HG03378 (cell line): ENCODE results near the gene DLL4.

ENCODE experiments used
- ATAC-seq: cut with Tn5 transposase; IDR thresholded peaks from one replicate; pipeline ENCODE4 v1.9.1; 2021; ENCODE audit warnings: mild to moderate bottlenecking, moderate library complexity; ENCODE audit not compliant: unreplicated experiment

Gene DLL4

DNA sequence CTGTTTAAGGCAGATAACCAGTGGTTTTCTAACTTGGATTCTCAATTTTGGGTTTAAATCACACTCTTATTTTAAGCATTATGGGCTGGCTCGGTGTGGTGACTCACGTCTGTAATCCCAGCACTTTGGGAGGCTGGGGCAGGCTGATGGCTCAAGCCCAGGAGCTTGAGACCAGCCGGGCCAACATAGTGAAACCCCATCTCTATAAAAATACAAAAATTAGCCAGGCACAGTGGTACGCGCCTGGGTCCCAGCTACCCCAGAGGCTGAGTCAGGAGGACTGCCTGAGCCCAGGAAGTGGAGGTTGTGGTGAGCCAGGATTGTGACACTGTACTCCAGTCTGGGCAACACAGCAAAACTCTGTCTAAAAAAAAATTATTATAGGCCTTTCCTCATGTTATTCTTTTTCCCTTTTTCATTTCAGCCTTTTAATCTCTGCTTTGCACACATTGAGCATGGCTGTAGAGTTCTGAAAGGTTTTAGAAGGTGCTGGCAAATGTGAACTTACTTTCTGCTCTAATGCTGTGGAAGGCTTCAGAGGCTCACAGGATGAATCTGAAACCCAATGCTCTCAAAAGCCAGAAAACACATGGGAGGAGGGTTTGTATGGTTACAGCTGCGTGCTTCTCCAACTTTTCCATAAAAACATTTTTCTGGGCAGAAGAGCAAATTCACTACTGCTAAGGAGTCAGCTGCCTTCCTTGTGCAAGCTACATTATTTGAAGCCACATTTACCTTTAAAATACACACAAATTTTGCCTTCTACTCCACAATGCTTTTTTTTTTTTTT is 56.6 kb downstream of the DLL4 start:
- no peak for ATAC-seq

DNA sequence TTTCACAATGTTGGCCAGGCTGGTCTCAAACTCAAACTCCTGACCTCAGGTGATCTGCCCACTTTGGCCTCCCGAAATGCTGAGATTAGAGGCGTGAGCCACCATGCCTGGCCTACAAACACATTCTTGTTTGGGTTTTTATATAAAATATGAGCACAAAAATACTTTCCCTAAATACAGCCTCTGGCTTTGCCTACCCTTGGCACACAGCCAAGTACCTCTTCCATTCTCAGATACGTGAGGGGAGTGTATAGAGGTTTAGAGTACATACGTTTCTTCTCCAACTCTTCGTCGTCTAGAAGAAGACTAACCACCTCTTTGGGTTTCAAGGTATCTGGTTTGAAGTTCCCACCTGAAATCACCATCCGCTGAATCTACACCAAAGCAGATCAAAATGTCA is 57.7 kb downstream of the DLL4 start:
- no peak for ATAC-seq

- no peak for ATAC-seq
Measured at GRCh38 chr15:40988156-40988555, 59.0 kb downstream of the DLL4 start.
